ENCODE data around the gene SUSD3.

Gene SUSD3

DNA sequence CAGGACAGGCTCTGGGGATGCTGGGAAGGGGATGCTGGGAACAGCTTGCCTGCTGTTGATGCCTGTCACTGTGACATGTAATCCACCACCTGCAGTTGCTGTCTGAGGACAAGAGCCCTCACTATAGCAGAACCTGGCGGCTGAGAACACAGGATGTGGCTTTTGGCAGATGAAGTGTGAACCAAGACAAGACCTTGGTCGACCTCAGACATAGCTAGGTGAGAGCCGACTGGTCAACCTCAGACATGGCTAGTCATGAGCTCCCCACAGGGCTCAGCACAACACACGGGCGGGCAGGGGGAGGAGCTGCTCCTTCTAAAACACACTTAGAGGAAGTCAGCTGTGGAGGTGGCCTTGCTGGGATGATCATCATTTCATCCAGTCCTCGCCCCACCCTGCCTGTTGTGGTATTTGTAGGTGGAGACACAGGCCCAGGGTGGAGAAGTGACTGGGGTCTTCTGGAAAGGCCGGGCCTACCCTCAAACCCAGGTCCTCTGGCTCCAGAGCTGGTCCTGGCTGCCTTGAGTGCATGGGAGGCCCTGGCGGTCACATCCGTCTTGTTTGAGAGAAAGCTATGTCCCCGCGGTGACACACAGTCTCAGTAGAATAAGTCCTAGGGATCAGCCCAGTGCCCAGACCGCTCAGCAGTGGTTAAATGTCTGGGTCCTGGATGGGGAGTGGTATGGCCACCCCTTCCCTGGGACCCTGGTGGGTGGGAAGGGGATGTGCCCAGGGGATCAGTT, 6.1 kb downstream of the SUSD3 start:
- H3K9ac ChIP-seq (ENCODE audit: low read depth, low read length): no peak overlapping the region
- H3K4me3 ChIP-seq (ENCODE audit: low read length): no peak overlapping the region
- H3K9me3 ChIP-seq (ENCODE audit: insufficient read depth, low read depth, low read length): no peaks in the 10 kb centered on the region
- H3K4me1 ChIP-seq (ENCODE audit: insufficient read depth, low read length): no peaks in the 10 kb centered on the region
- no peak overlapping the region for H3K27ac ChIP-seq (ENCODE audit: low read depth, low read length)
- peaks cover 7% of the 10 kb centered on the region for H3K27me3 ChIP-seq (ENCODE audit: insufficient read depth, low read length)
- no peaks in the 10 kb centered on the region for H3K36me3 ChIP-seq (ENCODE audit: insufficient read depth, low read length)
- WGBS: 87% methylated on average over 12 of the region's 12 CpGs

DNA sequence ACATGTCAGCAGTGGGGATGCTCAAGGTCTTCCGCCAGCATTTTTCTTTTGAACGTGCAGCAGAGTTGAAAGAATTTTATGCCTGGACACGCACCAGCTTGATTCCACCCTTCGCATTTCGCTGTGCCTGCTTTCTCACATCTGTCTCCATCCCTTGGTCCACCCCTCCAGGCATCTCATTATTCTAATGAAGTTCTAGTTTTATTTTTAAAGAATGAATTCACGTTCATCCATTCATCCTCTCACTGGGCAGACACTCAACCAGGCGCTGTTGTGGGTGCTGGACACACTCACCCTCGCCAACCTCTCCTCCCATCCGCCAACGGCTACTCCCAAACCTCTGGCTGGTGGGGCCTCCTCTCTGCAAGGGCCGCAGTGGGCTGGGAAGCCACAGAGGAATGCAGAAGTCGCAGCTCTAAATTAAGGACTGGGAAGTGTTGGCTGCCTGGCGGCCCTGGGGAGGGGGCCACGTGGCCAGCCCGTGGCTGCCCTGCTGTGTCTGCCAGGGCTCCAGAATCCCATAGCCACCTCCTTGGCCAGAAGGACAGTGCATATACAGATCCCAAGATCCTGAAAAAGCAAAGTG, 6.7 kb downstream of the SUSD3 start:
- Histone ChIP-seq H3K27me3 (ENCODE audit: insufficient read depth, low read length) (0 out of 2 replicates have a peak, but pooled peaks cover under 1% of the 10 kb centered on the region), H3K27ac (ENCODE audit: low read depth, low read length) (no peak overlapping the region), H3K9ac (ENCODE audit: low read depth, low read length) (no peak overlapping the region), H3K9me3 (ENCODE audit: insufficient read depth, low read depth, low read length) (no peaks in the 10 kb centered on the region), H3K4me3 (ENCODE audit: low read length) (no peak overlapping the region), H3K36me3 (ENCODE audit: insufficient read depth, low read length) (no peaks in the 10 kb centered on the region), H3K4me1 (ENCODE audit: insufficient read depth, low read length) (no peaks in the 10 kb centered on the region)
- 85% methylated on average over 15 of the region's 15 CpGs for WGBS

DNA sequence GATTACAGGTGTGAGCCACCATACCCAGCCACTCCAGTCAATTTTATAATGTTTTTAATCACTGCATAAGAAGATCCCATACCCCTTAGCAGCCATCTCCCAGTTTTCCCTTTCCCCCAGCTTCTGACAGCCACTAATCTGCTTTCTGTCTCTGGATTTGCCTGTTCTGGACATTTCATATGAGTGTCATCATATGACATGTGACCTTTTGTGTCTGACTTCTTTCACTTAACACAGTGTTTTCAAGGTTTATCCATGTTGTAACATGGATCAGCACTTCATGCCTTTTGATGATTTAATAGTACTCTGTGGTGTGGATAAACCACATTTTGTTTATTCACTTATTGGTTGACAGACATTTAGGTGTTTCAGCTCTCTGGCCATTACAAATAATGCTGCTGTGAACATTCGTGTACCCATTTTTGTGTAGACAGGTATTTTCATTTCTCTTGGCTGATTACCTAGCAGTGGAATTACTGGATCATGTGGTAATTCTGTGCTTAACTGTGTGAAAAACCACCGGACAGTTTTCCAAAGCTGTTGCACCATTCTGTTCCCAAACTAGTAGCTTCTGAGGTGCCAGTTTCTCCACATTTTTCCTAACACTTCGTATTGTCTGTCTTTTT, 8.6 kb downstream of the SUSD3 start:
- Histone ChIP-seq H3K4me1 (ENCODE audit: insufficient read depth, low read length) (no peaks in the 10 kb centered on the region), H3K4me3 (ENCODE audit: low read length) (no peak overlapping the region), H3K9me3 (ENCODE audit: insufficient read depth, low read depth, low read length) (no peaks in the 10 kb centered on the region), H3K9ac (ENCODE audit: low read depth, low read length) (no peak overlapping the region), H3K27ac (ENCODE audit: low read depth, low read length) (no peak overlapping the region), H3K27me3 (ENCODE audit: insufficient read depth, low read length) (no peaks in the 10 kb centered on the region), H3K36me3 (ENCODE audit: insufficient read depth, low read length) (no peaks in the 10 kb centered on the region)
- WGBS: 93% methylated on average over 3 of the region's 3 CpGs

DNA sequence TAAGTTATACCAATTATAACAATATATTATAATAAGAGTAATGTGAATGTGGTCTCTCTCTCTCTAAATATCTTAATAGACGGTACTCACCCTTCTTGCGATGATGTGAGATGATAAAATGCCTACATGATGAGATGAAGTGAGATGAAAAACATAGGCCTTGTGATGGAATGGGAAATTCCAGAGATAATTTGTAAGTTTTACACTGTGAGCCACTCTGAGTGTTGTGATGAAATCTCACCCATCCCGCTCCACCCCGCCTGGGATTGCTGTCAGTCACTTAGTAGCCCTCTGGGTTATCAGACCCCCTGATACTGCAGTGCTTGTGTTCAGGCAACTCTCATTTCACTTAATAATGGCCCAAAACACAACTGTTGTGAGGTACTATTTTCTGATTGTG, 10.5 kb downstream of the SUSD3 start:
- H3K9ac ChIP-seq (ENCODE audit: low read depth, low read length): no peak overlapping the region
- no peak overlapping the region for H3K27ac ChIP-seq (ENCODE audit: low read depth, low read length)
- WGBS: 94% methylated on average over 4 of the region's 4 CpGs
- H3K27me3 ChIP-seq (ENCODE audit: insufficient read depth, low read length): no peaks in the 10 kb centered on the region
- no peak overlapping the region for H3K4me3 ChIP-seq (ENCODE audit: low read length)
- H3K4me1 ChIP-seq (ENCODE audit: insufficient read depth, low read length): no peaks in the 10 kb centered on the region
- H3K9me3 ChIP-seq (ENCODE audit: insufficient read depth, low read depth, low read length): no peaks in the 10 kb centered on the region
- no peaks in the 10 kb centered on the region for H3K36me3 ChIP-seq (ENCODE audit: insufficient read depth, low read length)

DNA sequence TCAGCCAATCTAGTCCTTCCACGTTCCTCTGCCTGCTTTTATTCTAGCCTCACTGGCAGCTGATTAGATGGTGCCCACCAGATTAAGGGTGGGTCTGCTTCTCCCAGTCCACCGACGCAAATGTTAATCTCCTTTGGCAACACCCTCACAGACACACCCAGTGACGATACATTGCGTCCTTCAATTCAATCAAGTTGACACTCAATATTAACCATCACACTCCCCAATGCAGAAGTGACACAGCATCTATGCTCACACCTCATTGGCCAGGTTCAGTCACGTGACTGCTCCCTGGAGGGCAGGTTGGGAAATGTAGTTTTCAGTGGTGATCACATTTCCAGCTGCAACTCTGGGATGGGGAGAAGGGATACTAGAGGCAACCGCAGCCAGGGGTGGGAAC, 13.0 kb downstream of the SUSD3 start:
- no peaks in the 10 kb centered on the region for H3K27me3 ChIP-seq (ENCODE audit: insufficient read depth, low read length)
- H3K27ac ChIP-seq (ENCODE audit: low read depth, low read length): no peak overlapping the region
- 89% methylated on average over 7 of the region's 7 CpGs for WGBS
- no peak overlapping the region for H3K9ac ChIP-seq (ENCODE audit: low read depth, low read length)
- no peaks in the 10 kb centered on the region for H3K36me3 ChIP-seq (ENCODE audit: insufficient read depth, low read length)
- no peak overlapping the region for H3K4me3 ChIP-seq (ENCODE audit: low read length)
- H3K9me3 ChIP-seq (ENCODE audit: insufficient read depth, low read depth, low read length): no peaks in the 10 kb centered on the region
- no peaks in the 10 kb centered on the region for H3K4me1 ChIP-seq (ENCODE audit: insufficient read depth, low read length)

DNA sequence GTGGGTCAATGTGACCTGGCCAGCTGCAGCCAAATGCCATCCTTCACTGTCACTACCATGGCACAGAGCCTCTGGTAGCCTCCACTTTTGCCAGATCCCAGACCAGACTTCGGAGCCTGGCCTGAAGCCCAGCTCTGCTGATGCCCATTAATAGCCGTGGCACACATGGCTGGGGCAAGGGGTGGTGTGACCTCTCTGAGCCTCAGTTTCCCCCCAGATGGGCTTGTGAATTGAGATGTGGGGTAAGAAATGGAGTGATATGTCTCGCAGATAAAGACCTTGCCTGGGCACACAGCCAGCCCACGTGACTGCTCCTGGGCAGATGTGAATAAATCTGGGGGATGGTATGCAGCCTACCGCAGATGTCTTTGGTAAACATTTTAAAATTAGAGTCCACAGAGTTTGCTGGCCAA, 13.9 kb downstream of the SUSD3 start:
- no peaks in the 10 kb centered on the region for H3K36me3 ChIP-seq (ENCODE audit: insufficient read depth, low read length)
- H3K9ac ChIP-seq (ENCODE audit: low read depth, low read length): no peak overlapping the region
- no peak overlapping the region for H3K27ac ChIP-seq (ENCODE audit: low read depth, low read length)
- no peaks in the 10 kb centered on the region for H3K9me3 ChIP-seq (ENCODE audit: insufficient read depth, low read depth, low read length)
- H3K27me3 ChIP-seq (ENCODE audit: insufficient read depth, low read length): no peaks in the 10 kb centered on the region
- H3K4me1 ChIP-seq (ENCODE audit: insufficient read depth, low read length): no peaks in the 10 kb centered on the region
- WGBS: 94% methylated on average over 5 of the region's 5 CpGs
- H3K4me3 ChIP-seq (ENCODE audit: low read length): no peak overlapping the region

DNA sequence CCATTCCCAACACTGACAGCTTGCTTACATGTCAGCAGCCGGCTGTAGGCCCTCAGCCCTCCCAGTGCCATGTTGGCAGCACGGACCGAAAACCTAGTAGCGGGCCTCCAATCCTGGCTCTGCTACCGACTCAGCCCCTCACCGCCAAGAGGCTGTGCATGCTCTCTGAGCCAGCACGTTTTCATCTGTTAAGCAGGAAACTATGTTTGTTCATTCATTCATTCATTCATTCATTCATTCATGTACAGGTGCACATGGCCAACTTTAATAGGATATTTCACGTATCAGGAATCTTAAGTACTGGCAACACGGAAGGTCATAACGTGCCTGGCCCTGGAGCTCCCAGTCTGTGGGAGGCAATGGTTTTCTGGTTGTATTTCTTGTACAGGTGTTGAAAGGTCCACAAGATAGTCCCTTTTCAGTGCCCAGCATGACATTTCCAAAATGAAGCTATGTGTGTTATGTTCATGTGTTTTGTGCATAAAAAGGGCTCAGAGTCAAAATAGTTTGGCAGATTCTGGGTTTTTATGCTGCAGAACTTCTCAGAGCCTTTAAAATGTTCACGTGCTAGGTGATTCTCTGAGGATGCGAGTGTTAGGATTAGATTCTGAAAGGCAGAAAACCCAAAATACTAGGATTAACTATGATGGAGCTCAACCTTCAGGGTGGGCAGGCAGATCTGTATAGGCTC, 17.7 kb downstream of the SUSD3 start:
- no peaks in the 10 kb centered on the region for H3K4me1 ChIP-seq (ENCODE audit: insufficient read depth, low read length)
- no peaks in the 10 kb centered on the region for H3K36me3 ChIP-seq (ENCODE audit: insufficient read depth, low read length)
- no peak overlapping the region for H3K27ac ChIP-seq (ENCODE audit: low read depth, low read length)
- no peaks in the 10 kb centered on the region for H3K27me3 ChIP-seq (ENCODE audit: insufficient read depth, low read length)
- WGBS: 92% methylated on average over 12 of the region's 12 CpGs
- no peak overlapping the region for H3K4me3 ChIP-seq (ENCODE audit: low read length)
- no peaks in the 10 kb centered on the region for H3K9me3 ChIP-seq (ENCODE audit: insufficient read depth, low read depth, low read length)
- H3K9ac ChIP-seq (ENCODE audit: low read depth, low read length): no peak overlapping the region

DNA sequence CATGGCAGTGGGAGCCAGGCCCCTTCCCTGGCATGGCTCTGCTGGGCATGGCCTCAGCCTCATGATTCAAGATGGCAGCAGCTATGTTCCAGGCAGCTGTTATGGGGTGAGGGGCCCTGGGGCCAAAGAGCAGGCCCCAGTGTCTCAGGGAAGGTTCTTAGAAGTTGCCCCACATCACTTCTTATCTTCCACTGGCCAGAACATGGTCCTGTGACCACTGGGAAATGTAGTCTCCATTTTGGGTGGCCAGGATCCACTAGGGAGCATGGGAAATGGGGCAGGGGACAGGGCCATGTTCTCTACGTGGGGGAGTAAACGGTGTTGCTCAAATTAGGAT, 18.3 kb downstream of the SUSD3 start:
- Histone ChIP-seq H3K9ac (ENCODE audit: low read depth, low read length) (no peak overlapping the region), H3K27ac (ENCODE audit: low read depth, low read length) (no peak overlapping the region), H3K4me3 (ENCODE audit: low read length) (no peak overlapping the region), H3K27me3 (ENCODE audit: insufficient read depth, low read length) (no peaks in the 10 kb centered on the region), H3K36me3 (ENCODE audit: insufficient read depth, low read length) (no peaks in the 10 kb centered on the region), H3K9me3 (ENCODE audit: insufficient read depth, low read depth, low read length) (no peaks in the 10 kb centered on the region), H3K4me1 (ENCODE audit: insufficient read depth, low read length) (no peaks in the 10 kb centered on the region)
- 100% methylated on average over 2 of the region's 2 CpGs for WGBS

DNA sequence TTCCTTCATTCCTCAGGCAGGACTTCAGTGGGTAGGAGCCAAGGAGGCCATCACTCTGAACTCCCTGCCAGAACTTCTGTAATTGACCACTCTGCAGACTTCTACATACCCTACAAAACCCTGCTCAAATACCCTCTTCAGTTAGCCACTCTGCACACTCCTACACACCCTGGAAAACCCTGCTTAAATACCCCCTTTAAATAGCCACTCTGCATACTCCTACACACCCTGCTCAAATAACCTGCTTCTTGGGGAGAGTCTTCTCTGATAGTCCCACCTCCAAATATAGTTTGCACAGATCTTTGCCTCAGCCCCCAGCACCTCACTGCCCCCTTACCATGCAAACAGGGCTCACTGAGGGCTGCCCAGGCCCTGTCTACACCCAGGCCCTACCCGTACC, 18.9 kb downstream of the SUSD3 start:
- Histone ChIP-seq H3K27me3 (ENCODE audit: insufficient read depth, low read length) (no peaks in the 10 kb centered on the region), H3K27ac (ENCODE audit: low read depth, low read length) (no peak overlapping the region), H3K4me3 (ENCODE audit: low read length) (no peak overlapping the region), H3K9ac (ENCODE audit: low read depth, low read length) (no peak overlapping the region), H3K4me1 (ENCODE audit: insufficient read depth, low read length) (no peaks in the 10 kb centered on the region), H3K36me3 (ENCODE audit: insufficient read depth, low read length) (no peaks in the 10 kb centered on the region), H3K9me3 (ENCODE audit: insufficient read depth, low read depth, low read length) (no peaks in the 10 kb centered on the region)
- 85% methylated on average over 1 of the region's 1 CpG for WGBS

DNA sequence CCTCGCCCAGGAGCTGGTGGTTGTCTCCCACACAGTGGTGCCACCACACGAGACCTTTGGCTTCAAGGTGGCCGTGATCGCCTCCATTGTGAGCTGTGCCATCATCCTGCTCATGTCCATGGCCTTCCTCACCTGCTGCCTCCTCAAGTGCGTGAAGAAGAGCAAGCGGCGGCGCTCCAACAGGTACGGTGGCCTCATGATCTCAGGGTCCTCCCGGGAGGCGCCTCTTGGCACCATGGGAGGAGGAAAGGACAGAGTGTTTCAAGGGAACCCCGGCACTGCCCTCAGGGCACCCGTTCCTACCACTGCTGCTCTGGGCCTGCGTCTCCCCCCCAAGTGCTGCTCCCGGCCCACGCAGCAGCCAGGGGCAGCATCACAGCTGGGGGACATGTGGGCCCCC, 19.3 kb downstream of the SUSD3 start:
- no peaks in the 10 kb centered on the region for H3K27me3 ChIP-seq (ENCODE audit: insufficient read depth, low read length)
- H3K36me3 ChIP-seq (ENCODE audit: insufficient read depth, low read length): no peaks in the 10 kb centered on the region
- H3K4me3 ChIP-seq (ENCODE audit: low read length): no peak overlapping the region
- H3K27ac ChIP-seq (ENCODE audit: low read depth, low read length): no peak overlapping the region
- no peaks in the 10 kb centered on the region for H3K9me3 ChIP-seq (ENCODE audit: insufficient read depth, low read depth, low read length)
- no peak overlapping the region for H3K9ac ChIP-seq (ENCODE audit: low read depth, low read length)
- H3K4me1 ChIP-seq (ENCODE audit: insufficient read depth, low read length): no peaks in the 10 kb centered on the region
- WGBS: 96% methylated on average over 16 of the region's 16 CpGs

DNA sequence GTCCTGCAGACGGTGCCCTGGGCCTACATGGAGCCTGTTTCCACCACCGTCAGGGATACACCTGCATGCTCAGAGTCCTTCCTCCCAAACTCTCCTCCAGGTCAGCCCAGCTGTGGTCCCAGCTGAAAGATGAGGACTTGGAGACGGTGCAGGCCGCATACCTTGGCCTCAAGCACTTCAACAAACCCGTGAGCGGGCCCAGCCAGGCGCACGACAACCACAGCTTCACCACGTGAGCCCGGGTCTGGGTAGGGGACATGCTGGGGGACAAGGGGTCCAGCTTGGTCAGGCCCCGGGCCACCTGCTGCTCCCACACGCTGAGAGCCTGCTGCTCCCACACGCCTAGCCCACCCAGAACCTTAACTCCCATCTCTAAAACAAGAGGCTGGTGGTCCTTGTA, 20.9 kb downstream of the SUSD3 start:
- no peak overlapping the region for H3K4me3 ChIP-seq (ENCODE audit: low read length)
- no peak overlapping the region for H3K27ac ChIP-seq (ENCODE audit: low read depth, low read length)
- 96% methylated on average over 13 of the region's 13 CpGs for WGBS
- no peak overlapping the region for H3K9ac ChIP-seq (ENCODE audit: low read depth, low read length)
- H3K36me3 ChIP-seq (ENCODE audit: insufficient read depth, low read length): no peaks in the 10 kb centered on the region
- no peaks in the 10 kb centered on the region for H3K27me3 ChIP-seq (ENCODE audit: insufficient read depth, low read length)
- H3K4me1 ChIP-seq (ENCODE audit: insufficient read depth, low read length): no peaks in the 10 kb centered on the region
- H3K9me3 ChIP-seq (ENCODE audit: insufficient read depth, low read depth, low read length): no peaks in the 10 kb centered on the region
